Heart left ventricle (tissue), 13 donors: Measurements from ENCODE around the gene TMC3.

ENCODE experiments used
- CTCF ChIP-seq, 12 donors: fragments of 200-600 bp; sonication (generic) in 4 of 12; IDR thresholded peaks; one replicate each; pipeline versions ENCODE4 v1.5.0 to v1.8.0; 2018 to 2022; ENCODE audit warnings: antibody characterized with exemption in 12 of 12, mild to moderate bottlenecking in 5 of 12
- POLR2A ChIP-seq, 2 donors: fragments of 450-650 bp; IDR thresholded peaks; one replicate each; pipeline ENCODE4 v1.6.1; 2017; ENCODE audit warnings: antibody characterized with exemption in 2 of 2, mild to moderate bottlenecking in 2 of 2, moderate library complexity in 2 of 2
- donor health status: ischemic (EF 13 %, LVEDD 7.1; RV severe dilation, severe dysfunction).
- donor health status: DM: no; HTN: yes; CAD: no.
- donor health status: DM: no; HTN: no; CAD: no.
- donor health status: ischemic (EF 25% LVEDD 6.9; RV normal size, moderate dysfunction).
- donor health status: ischemic (EF 25% LVEDD 5.7; RV mildly dilated, moderate dysfunction).
- donor health status: ischemic (EF 35%, LVEDD 5.7; RV mildly dilated, moderate dysfunction).
- donor health status: nonischemic (EF 11% LVEDD 7.7; RV severe dilation, severe dysfunction).
- donor health status: DM: yes; HTN: yes; CAD: no.
- donor health status: PGD.
- donor health status: ischemic (EF 29% LVEDD 5.4; RV normal size, mild dysfunction).
- donor health status: nonischemic (EF 23%, LVEDD 6.1; RV moderate dilation, normal function).

GRCh38 chr15:81361891-81362290 is 12.1 kb downstream of the TMC3 start:
- TF ChIP-seq CTCF (IDR thresholded peaks at IDR 0.05) (no peak), POLR2A (IDR thresholded peaks at IDR 0.05) (no peak)
